ENCODE results near the gene DCUN1D2. TPM values are rescaled to one million over a fixed set of nuclear protein-coding genes. Genes with fewer than 3 reads are reported as not detected.

The DCUN1D2 gene
- total RNA-seq, 2 donors from 2014 or later = 35.8 to 44.7 TPM

- Histone ChIP-seq H3K27ac (ENCODE audit: low read depth, low read length) (no peak overlapping the region), H3K4me3 (ENCODE audit: low read length) (no peak overlapping the region), H3K9ac (ENCODE audit: extremely low read depth, low read length, poor library complexity, severe bottlenecking) (no peak overlapping the region), H3K9me3 (ENCODE audit: control insufficient read depth, low read length) (no peaks in the 10 kb centered on the region), H3K36me3 (ENCODE audit: control insufficient read depth, insufficient read depth, low read length) (peaks cover 57% of the 10 kb centered on the region), H3K4me1 (ENCODE audit: control insufficient read depth, insufficient read depth, low read length) (no peaks in the 10 kb centered on the region), H3K27me3 (ENCODE audit: control insufficient read depth, insufficient read depth, low read length, poor library complexity, severe bottlenecking) (no peaks in the 10 kb centered on the region)
- Mint-ChIP-seq H3K36me3 (ENCODE audit: low read depth) (peaks cover 50% of the 10 kb centered on the region), H3K4me3 (no peak overlapping the region), H3K27ac (no peak overlapping the region), H3K9me3 (no peaks in the 10 kb centered on the region), H3K27me3 (ENCODE audit: insufficient read depth) (no peaks in the 10 kb centered on the region), H3K4me1 (peaks cover 8% of the 10 kb centered on the region)
- DNase-seq = no peak
- no peak for TF ChIP-seq CTCF (conservative IDR thresholded peaks at IDR 0.05)
- 88 to 96% methylated on average over 5 to 6 of the region's 8 CpGs for WGBS, 2 experiments (ENCODE audit: insufficient coverage in 1 of 2, insufficient read length in 1 of 2)
These were observed 23.2 kb upstream of the DCUN1D2 start for GRCh38 chr13:113513761-113514160.

- H3K4me3 Mint-ChIP-seq = no peak overlapping the region
- Histone ChIP-seq H3K27ac (ENCODE audit: low read depth, low read length) (no peak overlapping the region), H3K36me3 (ENCODE audit: control insufficient read depth, insufficient read depth, low read length) (peaks cover 57% of the 10 kb centered on the region), H3K27me3 (ENCODE audit: control insufficient read depth, insufficient read depth, low read length, poor library complexity, severe bottlenecking) (no peaks in the 10 kb centered on the region), H3K4me1 (ENCODE audit: control insufficient read depth, insufficient read depth, low read length) (peaks cover 9% of the 10 kb centered on the region), H3K9me3 (ENCODE audit: control insufficient read depth, low read length) (no peaks in the 10 kb centered on the region), H3K9ac (ENCODE audit: extremely low read depth, low read length, poor library complexity, severe bottlenecking) (no peak overlapping the region), H3K4me3 (ENCODE audit: low read length) (no peak overlapping the region)
- TF ChIP-seq CTCF (conservative IDR thresholded peaks at IDR 0.05) = no peak
- peaks cover 41% of the 10 kb centered on the region for H3K36me3 Mint-ChIP-seq (ENCODE audit: low read depth)
- H3K9me3 Mint-ChIP-seq = no peaks in the 10 kb centered on the region
- H3K27ac Mint-ChIP-seq = no peak overlapping the region
- 93 to 98% methylated on average over 15 of the region's 15 CpGs for WGBS, 2 experiments (ENCODE audit: insufficient coverage in 1 of 2, insufficient read length in 1 of 2)
- DNase-seq = no peak
- H3K4me1 Mint-ChIP-seq = peaks cover 24% of the 10 kb centered on the region
- H3K27me3 Mint-ChIP-seq (ENCODE audit: insufficient read depth) = no peaks in the 10 kb centered on the region
These were observed 20.9 kb upstream of the DCUN1D2 start for GRCh38 chr13:113511361-113511760.

GRCh38 chr13:113510871-113511270 is 20.4 kb upstream of the DCUN1D2 start:
- 81 to 86% methylated on average over 10 to 21 of the region's 21 CpGs for WGBS, 2 experiments (ENCODE audit: insufficient coverage in 1 of 2, insufficient read length in 1 of 2)
- Mint-ChIP-seq H3K36me3 (ENCODE audit: low read depth) (peaks cover 38% of the 10 kb centered on the region), H3K4me3 (no peak overlapping the region), H3K27me3 (ENCODE audit: insufficient read depth) (no peaks in the 10 kb centered on the region), H3K9me3 (no peaks in the 10 kb centered on the region), H3K27ac (peak overlapping the region; percentile 12), H3K4me1 (peaks cover 24% of the 10 kb centered on the region)
- Histone ChIP-seq H3K36me3 (ENCODE audit: control insufficient read depth, insufficient read depth, low read length) (peaks cover 52% of the 10 kb centered on the region), H3K9me3 (ENCODE audit: control insufficient read depth, low read length) (no peaks in the 10 kb centered on the region), H3K9ac (ENCODE audit: extremely low read depth, low read length, poor library complexity, severe bottlenecking) (no peak overlapping the region), H3K27ac (ENCODE audit: low read depth, low read length) (no peak overlapping the region), H3K4me3 (ENCODE audit: low read length) (no peak overlapping the region), H3K4me1 (ENCODE audit: control insufficient read depth, insufficient read depth, low read length) (peaks cover 9% of the 10 kb centered on the region), H3K27me3 (ENCODE audit: control insufficient read depth, insufficient read depth, low read length, poor library complexity, severe bottlenecking) (no peaks in the 10 kb centered on the region)
- no peak for DNase-seq
- no peak for TF ChIP-seq CTCF (conservative IDR thresholded peaks at IDR 0.05)
